ENCODE data around the gene MGAT4B. TPM values are rescaled to one million over a fixed set of nuclear protein-coding genes. Genes with fewer than 3 reads are reported as not detected.

MGAT4B gene
- total and polyA plus RNA-seq, 4 donors = 42.0 to 156 (median 83.7) TPM

GRCh38 chr5:179840766-179841165 is 34.1 kb upstream of the MGAT4B start:
- Histone ChIP-seq H3K36me3 (ENCODE audit: control insufficient read depth in 4 of 4, insufficient read depth in 3 of 4, low read depth in 1 of 4, low read length in 3 of 4) (peaks cover 8 to 32% (median 26%) of the 10 kb centered on the region in 4 donors), H3K4me3 (ENCODE audit: low read depth in 1 of 3, low read length in 3 of 3) (no peak overlapping the region), H3K9ac (ENCODE audit: low read depth in 1 of 2, low read length in 2 of 2) (no peak overlapping the region), H3K27me3 (ENCODE audit: control insufficient read depth in 4 of 4, insufficient read depth in 4 of 4, low read length in 3 of 4) (no peaks in the 10 kb centered on the region), H3K4me1 (ENCODE audit: control insufficient read depth in 4 of 4, insufficient read depth in 4 of 4, low read length in 3 of 4) (peaks cover 5 to 32% (median 23%) of the 10 kb centered on the region in 4 donors), H3K9me3 (ENCODE audit: control insufficient read depth in 4 of 4, low read length in 3 of 4) (no peaks in the 10 kb centered on the region), H3K27ac (ENCODE audit: low read depth in 1 of 2, low read length in 2 of 2) (no peak overlapping the region)
- DNase-seq (ENCODE audit: low spot score) = no peak
- 90% methylated on average over 17 of the region's 17 CpGs for WGBS
- TF ChIP-seq FOXA1 (IDR thresholded peaks at IDR 0.05) (no peak), ATF3 (IDR thresholded peaks at IDR 0.05) (no peak), FOXA2 (IDR thresholded peaks at IDR 0.05) (no peak), TAF1 (conservative IDR thresholded peaks at IDR 0.05) (no peak), JUND (IDR thresholded peaks at IDR 0.05) (no peak), HNF4A (conservative IDR thresholded peaks at IDR 0.05) (no peak), MAX (IDR thresholded peaks at IDR 0.05) (no peak), YY1 (IDR thresholded peaks at IDR 0.05) (no peak), HNF4G (IDR thresholded peaks at IDR 0.05) (no peak), SP1 (IDR thresholded peaks at IDR 0.05) (no peak), NR2F2 (IDR thresholded peaks at IDR 0.05) (no peak), GABPA (IDR thresholded peaks at IDR 0.05 in 1 of 2, conservative IDR thresholded peaks at IDR 0.05 in 1 of 2) (no peak), RAD21 (IDR thresholded peaks at IDR 0.05) (no peak), RXRA (IDR thresholded peaks at IDR 0.05) (no peak), ZBTB33 (IDR thresholded peaks at IDR 0.05) (no peak), REST (IDR thresholded peaks at IDR 0.05) (no peak), CTCF (IDR thresholded peaks at IDR 0.05; ENCODE audit: low read depth, low read length, missing input control) (no peak), EGR1 (IDR thresholded peaks at IDR 0.05; ENCODE audit: low read depth in 2 of 2) (no peak)
